Activated CD4-positive, alpha-beta memory T cell treated with anti-CD3 and anti-CD28 coated beads, Interleukin-2, amount 10 ng/mL, durations not matched to agents 7 days and 5 days (primary cell): ENCODE results near the gene DLG1. TPM values are rescaled to one million over a fixed set of nuclear protein-coding genes. Genes with fewer than 3 reads are reported as not detected.

Experiments used
- CTCF ChIA-PET: fragments of 350-600 bp; sonication (Branson Sonifier 250); formaldehyde crosslinking; loops from one replicate; lab custom pipeline; 2021; ENCODE audit warnings: antibody characterized with exemption, inconsistent platforms; lab: Charles Lee
- POLR2A ChIA-PET: fragments of 350-600 bp; sonication (Branson Sonifier 250); formaldehyde crosslinking; loops from one replicate; lab custom pipeline; 2021; ENCODE audit warnings: antibody characterized with exemption; lab: Charles Lee
- DNase-seq: peaks from one replicate; pipeline ENCODE4 v3.0.0-alpha.2; 2020
- H3K27ac Mint-ChIP-seq: one replicate; pipeline ENCODE4 v1.8.0; 2021; ENCODE audit warnings: mild to moderate bottlenecking, mixed read lengths
- H3K27me3 Mint-ChIP-seq: one replicate; pipeline ENCODE4 v1.8.0; 2021; ENCODE audit warnings: mixed read lengths
- H3K36me3 Mint-ChIP-seq: one replicate; pipeline ENCODE4 v1.8.0; 2021; ENCODE audit warnings: low read depth, mixed read lengths
- H3K4me1 Mint-ChIP-seq: one replicate; pipeline ENCODE4 v1.8.0; 2021; ENCODE audit warnings: mixed read lengths
- H3K4me3 Mint-ChIP-seq: one replicate; pipeline ENCODE4 v1.8.0; 2021; ENCODE audit warnings: mild to moderate bottlenecking, mixed read lengths
- H3K9me3 Mint-ChIP-seq: one replicate; pipeline ENCODE4 v1.8.0; 2021; ENCODE audit warnings: mixed read lengths
- total RNA-seq, 2 experiments: library from RNA; stranded (reverse); gene quantifications; one replicate each; pipeline ENCODE4 v1.2.3, GENCODE V29; 2021

Gene DLG1
- total RNA-seq, 2 experiments from 2014 or later = 58.2 to 61.4 TPM

- no peak overlapping the region for H3K4me3 Mint-ChIP-seq
- no peaks in the 10 kb centered on the region for H3K4me1 Mint-ChIP-seq
- ChIA-PET POLR2A (no interaction called here), CTCF (interaction anchor here (0.8 to 1.2 kb wide), 2 partner anchors 12 to 111 kb away, joined by 3 read pairs; no protein-coding TSS in a partner anchor)
- no peaks in the 10 kb centered on the region for H3K9me3 Mint-ChIP-seq
- DNase-seq = no peak
- H3K27me3 Mint-ChIP-seq = peaks cover 30% of the 10 kb centered on the region
- H3K27ac Mint-ChIP-seq = no peak overlapping the region
- no peaks in the 10 kb centered on the region for H3K36me3 Mint-ChIP-seq
Measured at GRCh38 chr3:197335428-197336132, 37.2 kb upstream of the DLG1 start.

GRCh38 chr3:197333901-197334639, 35.7 kb upstream of the DLG1 start:
- Mint-ChIP-seq H3K9me3 (no peaks in the 10 kb centered on the region), H3K36me3 (no peaks in the 10 kb centered on the region), H3K27ac (no peak overlapping the region), H3K4me1 (no peaks in the 10 kb centered on the region), H3K4me3 (no peak overlapping the region), H3K27me3 (peaks cover 39% of the 10 kb centered on the region)
- no peak for DNase-seq
- POLR2A ChIA-PET = no interaction called here
- CTCF ChIA-PET = no interaction called here

GRCh38 chr3:197331131-197331530, 32.7 kb upstream of the DLG1 start:
- Mint-ChIP-seq H3K9me3 (no peaks in the 10 kb centered on the region), H3K4me1 (peaks cover 1% of the 10 kb centered on the region)
- CTCF ChIA-PET = no interaction called here

GRCh38 chr3:197329382-197329781, 31.0 kb upstream of the DLG1 start:
- H3K36me3 Mint-ChIP-seq = no peaks in the 10 kb centered on the region
- POLR2A ChIA-PET = no interaction called here
- no peak overlapping the region for H3K27ac Mint-ChIP-seq
- H3K9me3 Mint-ChIP-seq = no peaks in the 10 kb centered on the region
- CTCF ChIA-PET = interaction anchor here (1.2 kb wide), 1 partner anchor 72 kb away, joined by 3 read pairs; no protein-coding TSS in a partner anchor
- DNase-seq = no peak
- peaks cover 49% of the 10 kb centered on the region for H3K27me3 Mint-ChIP-seq
- H3K4me3 Mint-ChIP-seq = no peak overlapping the region
- peaks cover 5% of the 10 kb centered on the region for H3K4me1 Mint-ChIP-seq

More at GRCh38 chr3:197331131-197331530, 32.7 kb upstream of the DLG1 start:
- H3K36me3 Mint-ChIP-seq = no peaks in the 10 kb centered on the region
- DNase-seq = no peak
- POLR2A ChIA-PET = no interaction called here
- no peak overlapping the region for H3K27ac Mint-ChIP-seq
- no peak overlapping the region for H3K4me3 Mint-ChIP-seq
- peaks cover 44% of the 10 kb centered on the region for H3K27me3 Mint-ChIP-seq

- peaks cover 5% of the 10 kb centered on the region for H3K4me1 Mint-ChIP-seq
- DNase-seq = no peak
- H3K27ac Mint-ChIP-seq = no peak overlapping the region
- peaks cover 45% of the 10 kb centered on the region for H3K27me3 Mint-ChIP-seq
- POLR2A ChIA-PET = no interaction called here
- no peaks in the 10 kb centered on the region for H3K36me3 Mint-ChIP-seq
- no peaks in the 10 kb centered on the region for H3K9me3 Mint-ChIP-seq
- CTCF ChIA-PET = no interaction called here
- H3K4me3 Mint-ChIP-seq = no peak overlapping the region
Measured at GRCh38 chr3:197328198-197328597, 29.8 kb upstream of the DLG1 start.

- Mint-ChIP-seq H3K9me3 (no peaks in the 10 kb centered on the region), H3K27me3 (peaks cover 45% of the 10 kb centered on the region), H3K4me3 (no peak overlapping the region), H3K36me3 (no peaks in the 10 kb centered on the region), H3K4me1 (peaks cover 5% of the 10 kb centered on the region), H3K27ac (no peak overlapping the region)
- no peak for DNase-seq
- ChIA-PET POLR2A (no interaction called here), CTCF (no interaction called here)
Measured at GRCh38 chr3:197327701-197328100, 29.3 kb upstream of the DLG1 start.

GRCh38 chr3:197325773-197326172, 27.4 kb upstream of the DLG1 start:
- POLR2A ChIA-PET = no interaction called here
- Mint-ChIP-seq H3K27ac (no peak overlapping the region), H3K36me3 (no peaks in the 10 kb centered on the region), H3K9me3 (no peaks in the 10 kb centered on the region), H3K4me3 (no peak overlapping the region), H3K4me1 (peaks cover 5% of the 10 kb centered on the region), H3K27me3 (peaks cover 47% of the 10 kb centered on the region)
- no peak for DNase-seq
- CTCF ChIA-PET = no interaction called here

- POLR2A ChIA-PET = no interaction called here
- H3K4me1 Mint-ChIP-seq = peaks cover 4% of the 10 kb centered on the region
- no peak overlapping the region for H3K4me3 Mint-ChIP-seq
- H3K27ac Mint-ChIP-seq = no peak overlapping the region
- H3K27me3 Mint-ChIP-seq = peaks cover 55% of the 10 kb centered on the region
- no peaks in the 10 kb centered on the region for H3K36me3 Mint-ChIP-seq
- CTCF ChIA-PET = no interaction called here
- no peaks in the 10 kb centered on the region for H3K9me3 Mint-ChIP-seq
- DNase-seq = no peak
Measured at GRCh38 chr3:197322149-197322548, 23.7 kb upstream of the DLG1 start.

GRCh38 chr3:197320582-197320981, 22.2 kb upstream of the DLG1 start:
- ChIA-PET POLR2A (no interaction called here), CTCF (no interaction called here)
- Mint-ChIP-seq H3K36me3 (no peaks in the 10 kb centered on the region), H3K27me3 (peaks cover 56% of the 10 kb centered on the region), H3K27ac (no peak overlapping the region), H3K4me1 (peaks cover 2% of the 10 kb centered on the region), H3K4me3 (no peak overlapping the region), H3K9me3 (no peaks in the 10 kb centered on the region)
- no peak for DNase-seq

- POLR2A ChIA-PET = no interaction called here
- no peaks in the 10 kb centered on the region for H3K4me1 Mint-ChIP-seq
- CTCF ChIA-PET = no interaction called here
- no peak overlapping the region for H3K4me3 Mint-ChIP-seq
- no peak overlapping the region for H3K27ac Mint-ChIP-seq
- no peak for DNase-seq
- no peaks in the 10 kb centered on the region for H3K36me3 Mint-ChIP-seq
- no peaks in the 10 kb centered on the region for H3K9me3 Mint-ChIP-seq
- peaks cover 68% of the 10 kb centered on the region for H3K27me3 Mint-ChIP-seq
Measured at GRCh38 chr3:197317250-197317963, 19.0 kb upstream of the DLG1 start.

- CTCF ChIA-PET = interaction anchor here (1.2 kb wide), 1 partner anchor 55 kb away, joined by 3 read pairs; no protein-coding TSS in a partner anchor
Measured at GRCh38 chr3:197312431-197312830, 14.0 kb upstream of the DLG1 start.

GRCh38 chr3:197311591-197311990, 13.2 kb upstream of the DLG1 start:
- H3K27ac Mint-ChIP-seq = no peak overlapping the region
- no peaks in the 10 kb centered on the region for H3K36me3 Mint-ChIP-seq
- no peak for DNase-seq
- peaks cover 50% of the 10 kb centered on the region for H3K27me3 Mint-ChIP-seq
- no peak overlapping the region for H3K4me3 Mint-ChIP-seq
- POLR2A ChIA-PET = no interaction called here
- H3K4me1 Mint-ChIP-seq = peaks cover 16% of the 10 kb centered on the region
- H3K9me3 Mint-ChIP-seq = no peaks in the 10 kb centered on the region
- CTCF ChIA-PET = interaction anchor here (1.2 kb wide), 1 partner anchor 55 kb away, joined by 3 read pairs; no protein-coding TSS in a partner anchor

More at GRCh38 chr3:197312431-197312830, 14.0 kb upstream of the DLG1 start:
- peaks cover 48% of the 10 kb centered on the region for H3K27me3 Mint-ChIP-seq
- H3K36me3 Mint-ChIP-seq = no peaks in the 10 kb centered on the region
- no peak for DNase-seq
- no peak overlapping the region for H3K27ac Mint-ChIP-seq
- H3K4me3 Mint-ChIP-seq = no peak overlapping the region
- H3K4me1 Mint-ChIP-seq = peaks cover 16% of the 10 kb centered on the region
- no peaks in the 10 kb centered on the region for H3K9me3 Mint-ChIP-seq
- POLR2A ChIA-PET = no interaction called here
